GM20431 (cell line): ENCODE data around the gene ZDHHC6.
"Not testable (repeated sequence)": the region's sequence is repeated elsewhere in the genome, so short reads cannot be mapped to it uniquely, and the experiment has no call there.

ENCODE experiments used
- in situ Hi-C: fragments of 300-500 bp; cut with MseI, MboI; formaldehyde crosslinking; loops from one replicate; pipeline ENCODE4 v1.15.0; 2020; ENCODE audit warnings: low sequenced_read_pairs; ENCODE audit not compliant: unreplicated experiment

ZDHHC6 gene

GRCh38 chr10:112393827-112394226 is 52.9 kb downstream of the ZDHHC6 start:
- in situ Hi-C loops, result no loop called here

GRCh38 chr10:112393341-112393740 is 53.4 kb downstream of the ZDHHC6 start:
- in situ Hi-C loops, result no loop called here

DNA sequence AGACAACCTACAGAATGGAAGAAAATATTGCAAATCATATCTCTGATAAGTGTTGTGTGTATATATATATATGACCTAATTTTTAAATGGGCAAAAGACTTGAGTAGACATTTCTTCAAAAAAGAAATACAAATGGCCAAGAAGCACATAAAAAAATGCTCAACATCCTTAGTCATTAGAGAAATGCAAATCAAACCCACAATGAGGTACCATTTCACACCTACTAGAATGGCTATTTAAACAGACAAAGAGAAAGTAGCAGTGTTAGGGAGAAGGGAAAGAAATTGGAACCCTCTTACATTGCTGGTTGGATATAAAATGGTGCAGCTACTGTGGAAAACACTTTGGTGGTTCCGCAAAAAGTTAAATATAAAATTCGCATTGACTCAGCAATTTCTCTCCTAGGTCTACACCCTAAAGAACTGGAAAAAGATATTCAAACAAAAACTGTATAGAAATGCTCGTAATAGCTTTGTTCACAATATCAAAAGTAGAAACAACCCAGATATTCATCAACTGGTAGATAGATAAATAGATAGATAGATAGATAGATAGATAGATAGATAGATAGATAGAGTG is 56.5 kb downstream of the ZDHHC6 start:
- in situ Hi-C loops, result no loop called here

GRCh38 chr10:112389271-112389822 is 57.4 kb downstream of the ZDHHC6 start:
- in situ Hi-C loops, result no loop called here

DNA sequence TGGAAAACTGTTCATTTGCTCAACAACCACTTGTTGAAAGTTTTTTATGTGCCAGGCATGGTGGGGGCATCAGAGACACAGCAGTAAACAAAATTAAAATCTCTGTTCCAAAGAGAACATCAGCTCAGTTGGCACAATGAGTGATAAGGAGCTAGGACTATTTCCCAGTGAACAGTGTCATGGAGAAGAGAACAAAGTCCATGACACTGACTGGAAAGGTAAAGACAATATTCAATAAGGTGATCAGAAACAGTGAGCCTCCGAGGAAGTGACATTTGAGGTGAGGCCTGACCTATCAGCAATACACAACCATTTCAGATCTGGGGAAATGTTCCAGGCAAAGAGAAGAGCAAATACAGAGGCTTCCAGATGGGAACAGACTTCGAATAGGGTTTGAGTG is 58.2 kb downstream of the ZDHHC6 start:
- in situ Hi-C loops, result no loop called here

DNA sequence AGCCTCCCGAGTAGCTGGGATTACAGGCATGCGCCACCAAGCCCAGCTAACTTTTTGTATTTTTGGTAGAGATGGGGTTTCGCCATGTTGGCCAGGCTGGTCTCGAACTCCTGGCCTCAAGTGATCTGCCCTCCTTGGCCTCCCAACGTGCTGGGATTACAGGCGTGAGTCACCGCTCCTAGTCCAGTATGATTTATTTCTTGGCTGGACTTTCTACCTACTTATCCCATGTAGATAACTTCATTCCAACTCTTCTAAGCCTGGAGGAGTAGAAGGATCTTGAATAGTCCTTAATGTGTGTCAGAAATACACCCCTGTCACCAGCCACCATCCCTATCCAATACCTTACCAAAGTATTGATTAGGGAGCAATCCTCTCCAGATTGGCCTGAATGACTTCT is 58.7 kb downstream of the ZDHHC6 start:
- in situ Hi-C loops, result not testable (repeated sequence)

DNA sequence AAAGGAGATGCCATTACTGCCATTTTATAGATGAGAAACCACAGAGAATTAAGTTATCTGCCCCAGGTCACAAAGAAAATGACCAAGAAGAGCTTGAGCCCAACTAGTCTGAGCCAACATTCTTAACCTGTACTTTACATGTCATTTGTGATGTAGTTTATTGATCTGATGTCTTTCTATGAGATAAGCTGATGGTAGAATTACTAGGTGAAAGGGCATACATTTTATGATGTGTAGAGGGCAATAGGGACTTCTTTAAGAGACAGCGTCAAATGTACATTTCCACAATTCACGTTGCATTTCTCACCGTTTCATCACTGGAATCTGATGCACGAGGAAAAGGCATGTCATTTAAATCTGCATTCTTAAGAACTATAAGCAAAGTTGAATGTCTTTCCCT is 61.5 kb downstream of the ZDHHC6 start:
- in situ Hi-C loops, result no loop called here

- in situ Hi-C loops, result no loop called here
Observed at GRCh38 chr10:112384141-112384540, 62.6 kb downstream of the ZDHHC6 start.

- in situ Hi-C loops, result no loop called here
Observed at GRCh38 chr10:112383325-112383724, 63.4 kb downstream of the ZDHHC6 start.

DNA sequence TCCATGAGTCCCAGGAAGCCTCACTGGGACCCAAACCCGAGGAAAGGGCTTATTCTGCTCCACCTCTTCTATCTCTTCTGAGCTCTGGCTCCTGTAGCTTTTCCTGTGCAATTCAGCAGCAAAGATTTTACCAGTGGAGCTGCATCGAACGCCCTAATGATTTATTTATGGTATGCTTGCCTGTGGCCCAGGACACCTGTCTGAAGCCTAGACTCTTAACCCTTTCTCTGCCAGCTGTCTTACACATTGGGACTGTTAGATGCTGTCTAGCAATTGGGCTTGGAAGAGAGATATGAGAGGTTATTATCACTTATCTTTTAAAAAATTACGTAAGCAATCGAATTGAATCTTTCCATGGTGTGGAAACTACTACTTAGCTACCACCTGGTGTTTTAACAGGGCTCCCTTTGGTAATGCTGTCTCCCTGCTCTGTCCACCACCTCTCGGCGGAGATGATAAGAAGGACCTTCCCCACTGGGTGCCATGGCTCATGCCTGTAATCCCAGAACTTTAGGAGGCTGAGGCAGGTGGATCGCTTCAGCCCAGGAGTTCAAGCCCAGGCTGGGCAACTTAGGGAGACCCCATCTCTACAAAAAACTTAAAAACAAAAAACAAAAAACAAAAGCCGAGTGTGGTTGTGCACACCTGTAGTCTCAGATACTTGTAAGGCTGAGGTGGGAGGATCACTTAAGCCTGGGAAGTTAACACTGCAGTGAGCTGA is 64.0 kb downstream of the ZDHHC6 start:
- in situ Hi-C loops, result no loop called here
